ENCODE measurements around the gene UQCRQ. TPM values are rescaled to one million over a fixed set of nuclear protein-coding genes. Genes with fewer than 3 reads are reported as not detected.

Gene UQCRQ
- total RNA-seq, 4 donors from 2014 or later = 97.2 to 170 (median 130) TPM

GRCh38 chr5:132859889-132860437, 6.5 kb upstream of the UQCRQ start:
- TF ChIP-seq CTCF (IDR thresholded peaks at IDR 0.05; ENCODE audit: low read depth) = no peak

- no peak for TF ChIP-seq CTCF (IDR thresholded peaks at IDR 0.05; ENCODE audit: low read depth)
Measured at GRCh38 chr5:132860742-132861141, 5.7 kb upstream of the UQCRQ start.

GRCh38 chr5:132865668-132866341, 637 bp upstream of the UQCRQ start:
- TF ChIP-seq CTCF (IDR thresholded peaks at IDR 0.05; ENCODE audit: low read depth) = no peak

GRCh38 chr5:132867046-132867451, 607 bp downstream of the UQCRQ start:
- TF ChIP-seq CTCF (IDR thresholded peaks at IDR 0.05; ENCODE audit: low read depth) = no peak

GRCh38 chr5:132868754-132869153, 2.3 kb downstream of the UQCRQ start:
- no peak for TF ChIP-seq CTCF (IDR thresholded peaks at IDR 0.05; ENCODE audit: low read depth)

- no peak for TF ChIP-seq CTCF (IDR thresholded peaks at IDR 0.05; ENCODE audit: low read depth)
Measured at GRCh38 chr5:132870801-132871200, 4.4 kb downstream of the UQCRQ start.

- no peak for TF ChIP-seq CTCF (IDR thresholded peaks at IDR 0.05; ENCODE audit: low read depth)
Measured at GRCh38 chr5:132871459-132872284, 5.2 kb downstream of the UQCRQ start.
